GM13976 (cell line): ENCODE measurements around the gene COL11A2.

Experiments
- DNase-seq: peaks from one replicate; pipeline ENCODE4 v3.0.0; 2012; ENCODE audit warnings: low spot score
- CTCF ChIP-seq: IDR thresholded peaks from 2 replicates; pipeline ENCODE4 v1.5.1; 2012; ENCODE audit warnings: borderline replicate concordance, mild to moderate bottlenecking; ENCODE audit not compliant: insufficient read depth; ENCODE audit errors: extremely low read depth, missing control alignments, control extremely low read depth
- in situ Hi-C: fragments of 300-500 bp; cut with MboI; formaldehyde crosslinking; loops from one replicate; pipeline ENCODE4 v1.12.0; 2022; ENCODE audit warnings: low sequenced_read_pairs, mixed read lengths, inconsistent platforms; ENCODE audit not compliant: unreplicated experiment

Gene COL11A2

GRCh38 chr6:33185654-33186187 lies 6.5 kb downstream of the COL11A2 start:
- no peak for DNase-seq
- in situ Hi-C loops, result no loop called here
- no peak for TF ChIP-seq CTCF

GRCh38 chr6:33185190-33185589 lies 7.1 kb downstream of the COL11A2 start:
- TF ChIP-seq CTCF, result no peak
- no peak for DNase-seq
- in situ Hi-C loops, result no loop called here

GRCh38 chr6:33183071-33183683 lies 9.1 kb downstream of the COL11A2 start:
- no peak for DNase-seq
- in situ Hi-C loops, result no loop called here
- TF ChIP-seq CTCF, result no peak

GRCh38 chr6:33181141-33181540 lies 11.1 kb downstream of the COL11A2 start:
- no peak for TF ChIP-seq CTCF
- no peak for DNase-seq
- in situ Hi-C loops, result no loop called here

GRCh38 chr6:33178755-33179475 lies 13.4 kb downstream of the COL11A2 start:
- DNase-seq, result no peak
- no peak for TF ChIP-seq CTCF
- in situ Hi-C loops, result no loop called here

GRCh38 chr6:33177552-33178446 lies 14.5 kb downstream of the COL11A2 start:
- no peak for TF ChIP-seq CTCF
- DNase-seq, result no peak
- in situ Hi-C loops, result no loop called here
